ENCODE measurements around the gene NIFK. TPM values are rescaled to one million over a fixed set of nuclear protein-coding genes. Genes with fewer than 3 reads are reported as not detected.
A peak's percentile ranks its signal among the peaks of the same experiment; 100 is the strongest.
"Not testable (repeated sequence)": the region's sequence is repeated elsewhere in the genome, so short reads cannot be mapped to it uniquely, and the experiment has no call there.

NIFK gene
- total RNA-seq, 2 experiments from 2014 or later = 58.4 to 102 TPM

- ATAC-seq (peak; percentile 72), DNase-seq (no peak)
- no peak overlapping the region for H3K4me3 Mint-ChIP-seq
- H3K27me3 Mint-ChIP-seq = no peaks in the 10 kb centered on the region
- CTCF ChIA-PET = interaction anchor here (1.1 kb wide), 1 partner anchor 192 kb away, joined by 7 read pairs; the partner anchor contains the start of gene RNU4ATAC
- peak overlapping the region; percentile 61 for H3K27ac Mint-ChIP-seq
- peaks cover 12% of the 10 kb centered on the region for H3K36me3 Mint-ChIP-seq
- H3K9me3 Mint-ChIP-seq (ENCODE audit: low read depth) = no peaks in the 10 kb centered on the region
- H3K4me1 Mint-ChIP-seq = peaks cover 21% of the 10 kb centered on the region
Measured at GRCh38 chr2:121722479-121722878, 14.2 kb downstream of the NIFK start.

GRCh38 chr2:121721926-121722325, 14.7 kb downstream of the NIFK start:
- ATAC-seq = no peak
- DNase-seq = no peak
- peaks cover 21% of the 10 kb centered on the region for H3K4me1 Mint-ChIP-seq
- H3K27ac Mint-ChIP-seq = peak overlapping the region; percentile 61
- CTCF ChIA-PET = interaction anchor here (1.1 kb wide), 1 partner anchor 191 kb away, joined by 7 read pairs; the partner anchor contains the start of gene RNU4ATAC
- no peaks in the 10 kb centered on the region for H3K27me3 Mint-ChIP-seq
- H3K4me3 Mint-ChIP-seq = no peak overlapping the region
- peaks cover 7% of the 10 kb centered on the region for H3K36me3 Mint-ChIP-seq
- H3K9me3 Mint-ChIP-seq (ENCODE audit: low read depth) = no peaks in the 10 kb centered on the region

- peaks cover 11% of the 10 kb centered on the region for H3K4me1 Mint-ChIP-seq
- CTCF ChIA-PET = interaction anchor here (1.0 to 2.5 kb wide), 9 partner anchors 9 to 315 kb away, joined by 3 to 15 read pairs (median 4); partner anchors contain the start of gene RNU4ATAC
- H3K9me3 Mint-ChIP-seq (ENCODE audit: low read depth) = no peaks in the 10 kb centered on the region
- ATAC-seq (no peak), DNase-seq (no peak)
- no peak overlapping the region for H3K27ac Mint-ChIP-seq
- H3K4me3 Mint-ChIP-seq = no peak overlapping the region
- H3K27me3 Mint-ChIP-seq = no peaks in the 10 kb centered on the region
- no peaks in the 10 kb centered on the region for H3K36me3 Mint-ChIP-seq
Measured at GRCh38 chr2:121717529-121717928, 19.1 kb downstream of the NIFK start.

GRCh38 chr2:121716126-121716525, 20.5 kb downstream of the NIFK start:
- H3K27ac Mint-ChIP-seq = no peak overlapping the region
- ATAC-seq (no peak), DNase-seq (no peak)
- H3K4me1 Mint-ChIP-seq = peaks cover 3% of the 10 kb centered on the region
- no peaks in the 10 kb centered on the region for H3K9me3 Mint-ChIP-seq (ENCODE audit: low read depth)
- CTCF ChIA-PET = interaction anchor here (0.6 to 2.5 kb wide), 3 partner anchors 16 to 314 kb away, joined by 3 to 5 read pairs (median 4); no protein-coding TSS in a partner anchor
- no peak overlapping the region for H3K4me3 Mint-ChIP-seq
- no peaks in the 10 kb centered on the region for H3K36me3 Mint-ChIP-seq
- H3K27me3 Mint-ChIP-seq = no peaks in the 10 kb centered on the region

GRCh38 chr2:121711481-121711880, 25.2 kb downstream of the NIFK start:
- DNase-seq; H3K9me3 Mint-ChIP-seq (ENCODE audit: low read depth); H3K27me3 Mint-ChIP-seq; H3K4me3 Mint-ChIP-seq; H3K4me1 Mint-ChIP-seq; H3K27ac Mint-ChIP-seq; H3K36me3 Mint-ChIP-seq; ATAC-seq; CTCF ChIA-PET: not testable (repeated sequence)

GRCh38 chr2:121710470-121711170, 26.1 kb downstream of the NIFK start:
- CTCF ChIA-PET = no interaction called here
- Mint-ChIP-seq H3K36me3 (no peaks in the 10 kb centered on the region), H3K4me1 (peaks cover 5% of the 10 kb centered on the region), H3K9me3 (ENCODE audit: low read depth) (no peaks in the 10 kb centered on the region), H3K4me3 (no peak overlapping the region), H3K27ac (no peak overlapping the region), H3K27me3 (peaks cover 7% of the 10 kb centered on the region)
- DNase-seq = no peak
- ATAC-seq = no peak

DNA sequence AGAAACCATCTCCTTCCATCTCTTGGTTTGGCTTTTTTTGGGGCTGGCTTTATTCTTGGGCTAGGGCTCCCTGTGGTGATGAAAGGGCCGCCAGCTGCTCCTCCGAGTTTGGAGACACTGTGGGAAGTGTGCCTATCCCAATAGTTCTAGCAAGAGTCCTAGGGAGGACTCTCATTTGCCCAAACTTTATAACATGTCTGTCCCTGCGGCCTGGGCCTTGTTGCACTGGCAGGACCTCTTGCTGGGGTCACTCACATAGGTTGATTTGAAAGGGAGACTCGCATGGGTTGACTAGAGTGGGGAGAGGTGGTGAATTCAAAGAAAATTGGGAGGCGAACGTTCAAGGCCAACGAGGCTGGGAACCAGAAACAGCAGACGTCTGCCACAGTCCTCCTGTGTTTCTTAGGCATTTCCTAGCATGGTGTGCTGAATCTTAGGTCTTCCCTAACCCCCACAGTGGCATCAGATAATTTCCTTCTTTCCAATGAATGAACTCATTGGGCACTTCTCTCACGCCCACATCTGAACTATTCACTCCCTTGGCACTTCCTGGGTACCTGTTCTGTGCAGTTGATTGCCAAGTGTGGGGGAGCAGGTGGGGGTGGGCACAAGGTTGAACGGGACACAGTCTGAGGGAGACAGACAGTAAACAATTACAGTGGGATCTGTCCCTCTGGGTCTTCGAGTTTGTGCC, 26.8 kb downstream of the NIFK start:
- Mint-ChIP-seq H3K4me3 (no peak overlapping the region), H3K4me1 (peaks cover 7% of the 10 kb centered on the region)

GRCh38 chr2:121707920-121708361, 28.7 kb downstream of the NIFK start:
- CTCF ChIA-PET = interaction anchor here (0.8 to 1.8 kb wide), 2 partner anchors 10 to 84 kb away, joined by 3 to 4 read pairs; no protein-coding TSS in a partner anchor
- no peak overlapping the region for H3K27ac Mint-ChIP-seq
- H3K36me3 Mint-ChIP-seq = no peaks in the 10 kb centered on the region
- peaks cover 7% of the 10 kb centered on the region for H3K4me1 Mint-ChIP-seq
- ATAC-seq (no peak), DNase-seq (no peak)
- H3K4me3 Mint-ChIP-seq = no peak overlapping the region
- no peaks in the 10 kb centered on the region for H3K9me3 Mint-ChIP-seq (ENCODE audit: low read depth)
- H3K27me3 Mint-ChIP-seq = peaks cover 7% of the 10 kb centered on the region

More for the DNA sequence above, 26.8 kb downstream of the NIFK start:
- no peaks in the 10 kb centered on the region for H3K36me3 Mint-ChIP-seq
- no peak overlapping the region for H3K27ac Mint-ChIP-seq
- CTCF ChIA-PET = no interaction called here
- DNase-seq (no peak), ATAC-seq (no peak)
- H3K27me3 Mint-ChIP-seq = peaks cover 7% of the 10 kb centered on the region
- H3K9me3 Mint-ChIP-seq (ENCODE audit: low read depth) = no peaks in the 10 kb centered on the region

DNA sequence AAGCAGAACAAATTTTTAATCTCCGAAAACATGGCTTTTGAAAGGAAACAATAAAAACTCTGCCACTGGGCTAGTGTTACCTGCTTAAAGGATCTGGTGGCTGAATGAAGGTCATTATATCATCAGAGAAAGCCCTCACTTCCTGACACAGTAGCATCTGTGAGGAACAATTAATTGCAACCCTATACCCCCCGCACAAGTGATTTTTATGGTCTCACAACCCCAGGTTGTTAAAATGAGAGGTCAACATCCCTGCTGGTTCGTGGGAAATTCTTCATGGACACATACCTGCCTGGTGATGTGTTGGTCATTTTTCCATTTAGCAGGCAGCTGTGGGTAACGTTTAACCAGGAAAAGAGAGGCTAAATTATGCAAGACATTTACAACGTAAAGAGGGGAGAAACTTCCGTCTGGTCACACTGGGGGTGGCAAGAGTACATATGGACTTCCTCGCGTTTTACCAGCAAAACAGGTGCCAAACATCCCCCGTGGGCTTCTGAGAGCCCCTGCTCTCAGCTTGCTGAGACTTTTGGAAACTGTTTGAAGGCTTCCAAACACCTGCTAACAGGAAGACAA, 29.2 kb downstream of the NIFK start:
- H3K9me3 Mint-ChIP-seq (ENCODE audit: low read depth) = no peaks in the 10 kb centered on the region
- H3K27me3 Mint-ChIP-seq = peaks cover 7% of the 10 kb centered on the region
- no peak overlapping the region for H3K27ac Mint-ChIP-seq
- no peak for ATAC-seq
- H3K4me3 Mint-ChIP-seq = no peak overlapping the region
- DNase-seq = no peak
- CTCF ChIA-PET = interaction anchor here (0.8 to 1.8 kb wide), 2 partner anchors 11 to 84 kb away, joined by 3 to 4 read pairs; no protein-coding TSS in a partner anchor
- H3K36me3 Mint-ChIP-seq = no peaks in the 10 kb centered on the region
- peaks cover 10% of the 10 kb centered on the region for H3K4me1 Mint-ChIP-seq

- CTCF ChIA-PET = interaction anchor here (0.6 kb wide), 1 partner anchor 629 kb away, joined by 3 read pairs; no protein-coding TSS in a partner anchor
- no peaks in the 10 kb centered on the region for H3K9me3 Mint-ChIP-seq (ENCODE audit: low read depth)
- DNase-seq = no peak
- peaks cover 7% of the 10 kb centered on the region for H3K27me3 Mint-ChIP-seq
- H3K4me3 Mint-ChIP-seq = no peak overlapping the region
- ATAC-seq = no peak
- H3K4me1 Mint-ChIP-seq = peaks cover 22% of the 10 kb centered on the region
- no peaks in the 10 kb centered on the region for H3K36me3 Mint-ChIP-seq
- no peak overlapping the region for H3K27ac Mint-ChIP-seq
Measured at GRCh38 chr2:121705958-121706357, 30.7 kb downstream of the NIFK start.

DNA sequence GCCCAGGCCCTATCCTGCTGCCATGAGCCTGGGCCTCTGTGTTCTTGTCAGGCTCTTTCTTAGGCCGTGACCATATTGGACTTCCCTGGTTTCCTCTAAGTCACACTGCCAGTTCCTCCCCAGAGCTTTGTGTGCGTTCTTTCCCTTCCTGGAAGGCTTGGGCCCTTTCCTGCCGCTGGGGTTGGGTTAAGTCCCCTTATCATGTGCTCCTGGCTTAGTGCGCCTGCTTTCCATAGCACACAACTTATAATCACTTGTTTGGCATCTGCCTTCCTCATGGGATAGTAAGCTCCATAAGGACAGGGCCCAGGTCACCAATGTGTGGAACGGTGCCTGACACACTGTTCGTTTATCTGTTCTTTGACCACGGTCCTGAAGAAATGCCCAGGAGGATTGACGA, 31.3 kb downstream of the NIFK start:
- peaks cover 28% of the 10 kb centered on the region for H3K4me1 Mint-ChIP-seq
- CTCF ChIA-PET = no interaction called here
- H3K9me3 Mint-ChIP-seq (ENCODE audit: low read depth) = no peaks in the 10 kb centered on the region
- DNase-seq = no peak
- H3K27ac Mint-ChIP-seq = no peak overlapping the region
- H3K36me3 Mint-ChIP-seq = peaks cover 1% of the 10 kb centered on the region
- no peak for ATAC-seq
- H3K4me3 Mint-ChIP-seq = no peak overlapping the region
- H3K27me3 Mint-ChIP-seq = peaks cover 7% of the 10 kb centered on the region

DNA sequence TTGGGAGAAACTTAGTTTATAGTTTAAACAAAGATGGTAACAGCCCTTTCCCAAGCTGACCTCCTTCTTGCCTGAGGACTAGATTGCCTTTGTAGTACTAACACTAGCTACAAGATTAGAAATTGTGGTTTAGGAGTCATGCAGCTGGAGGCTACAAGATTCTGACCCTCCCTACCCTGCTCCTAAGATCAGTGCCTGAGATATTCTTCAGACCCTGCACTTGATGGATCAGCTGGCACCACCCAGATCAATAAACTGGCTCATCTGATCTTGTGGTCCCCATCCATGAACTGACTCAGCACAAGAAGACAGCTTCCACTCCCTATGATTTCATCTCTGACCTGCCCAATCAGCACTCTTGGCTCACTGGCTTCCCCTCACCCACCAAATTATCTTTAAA, 34.9 kb downstream of the NIFK start:
- Mint-ChIP-seq H3K27ac (peak overlapping the region; percentile 99), H3K4me1 (peaks cover 52% of the 10 kb centered on the region)
- not testable (repeated sequence) for H3K27me3 Mint-ChIP-seq; H3K4me3 Mint-ChIP-seq; H3K9me3 Mint-ChIP-seq (ENCODE audit: low read depth); H3K36me3 Mint-ChIP-seq; ATAC-seq; DNase-seq
- CTCF ChIA-PET = interaction anchor here (0.6 to 4.0 kb wide), 3 partner anchors 17 to 346 kb away, joined by 3 to 26 read pairs (median 3); partner anchors contain the start of gene RNU4ATAC
